ENCODE measurements around the gene TMEM259.
"Not testable (repeated sequence)": the region's sequence is repeated elsewhere in the genome, so short reads cannot be mapped to it uniquely, and the experiment has no call there.

The TMEM259 gene

GRCh38 chr19:1037621-1038064, 16.7 kb upstream of the TMEM259 start:
- no peaks in the 10 kb centered on the region for H3K4me1 ChIP-seq (ENCODE audit: insufficient read depth, low read length)

GRCh38 chr19:1035998-1036621, 15.2 kb upstream of the TMEM259 start:
- no peaks in the 10 kb centered on the region for H3K9me3 ChIP-seq (ENCODE audit: control insufficient read depth, insufficient read depth, low read length)
- H3K9ac ChIP-seq (ENCODE audit: low read depth, low read length): no peak overlapping the region
- peaks cover 17% of the 10 kb centered on the region for H3K36me3 ChIP-seq (ENCODE audit: insufficient read depth, low read length)
- no peaks in the 10 kb centered on the region for H3K4me1 ChIP-seq (ENCODE audit: insufficient read depth, low read length)

More at GRCh38 chr19:1037621-1038064, 16.7 kb upstream of the TMEM259 start:
- no peak overlapping the region for H3K9ac ChIP-seq (ENCODE audit: low read depth, low read length)
- H3K36me3 ChIP-seq (ENCODE audit: insufficient read depth, low read length): peaks cover 10% of the 10 kb centered on the region
- H3K9me3 ChIP-seq (ENCODE audit: control insufficient read depth, insufficient read depth, low read length): no peaks in the 10 kb centered on the region

- no peaks in the 10 kb centered on the region for H3K4me1 ChIP-seq (ENCODE audit: insufficient read depth, low read length)
- H3K9ac ChIP-seq (ENCODE audit: low read depth, low read length): no peak overlapping the region
- H3K36me3 ChIP-seq (ENCODE audit: insufficient read depth, low read length): peaks cover 17% of the 10 kb centered on the region
- H3K9me3 ChIP-seq (ENCODE audit: control insufficient read depth, insufficient read depth, low read length): no peaks in the 10 kb centered on the region
These were observed 11.4 kb upstream of the TMEM259 start for GRCh38 chr19:1032264-1032867.

- Histone ChIP-seq H3K9ac (ENCODE audit: low read depth, low read length) (peak overlapping the region; percentile 98), H3K9me3 (ENCODE audit: control insufficient read depth, insufficient read depth, low read length) (no peaks in the 10 kb centered on the region), H3K4me1 (ENCODE audit: insufficient read depth, low read length) (no peaks in the 10 kb centered on the region), H3K36me3 (ENCODE audit: insufficient read depth, low read length) (peaks cover 10% of the 10 kb centered on the region)
These were observed 7.4 kb upstream of the TMEM259 start for GRCh38 chr19:1028062-1028926.

- H3K9ac ChIP-seq (ENCODE audit: low read depth, low read length): peak overlapping the region; percentile 98; the same call in 1 of the 2 replicates
- no peaks in the 10 kb centered on the region for H3K4me1 ChIP-seq (ENCODE audit: insufficient read depth, low read length)
- H3K9me3 ChIP-seq (ENCODE audit: control insufficient read depth, insufficient read depth, low read length): no peaks in the 10 kb centered on the region
- peaks cover 6% of the 10 kb centered on the region; the same call in 1 of the 2 replicates for H3K36me3 ChIP-seq (ENCODE audit: insufficient read depth, low read length)
These were observed 6.7 kb upstream of the TMEM259 start for GRCh38 chr19:1027650-1028061.

GRCh38 chr19:1026783-1027649, 6.1 kb upstream of the TMEM259 start:
- Histone ChIP-seq H3K9ac (ENCODE audit: low read depth, low read length) (peak overlapping the region; percentile 98), H3K4me1 (ENCODE audit: insufficient read depth, low read length) (no peaks in the 10 kb centered on the region), H3K36me3 (ENCODE audit: insufficient read depth, low read length) (no peaks in the 10 kb centered on the region), H3K9me3 (ENCODE audit: control insufficient read depth, insufficient read depth, low read length) (no peaks in the 10 kb centered on the region)

- Histone ChIP-seq H3K9ac (ENCODE audit: low read depth, low read length) (peak within 1 kb of the TSS; percentile 98), H3K4me1 (ENCODE audit: insufficient read depth, low read length) (no peaks in the 10 kb centered on the region), H3K9me3 (ENCODE audit: control insufficient read depth, insufficient read depth, low read length) (no peaks in the 10 kb centered on the region), H3K36me3 (ENCODE audit: insufficient read depth, low read length) (no peaks in the 10 kb centered on the region)
These were observed 5.2 kb upstream of the TMEM259 start, which contains the start of gene CNN2 for GRCh38 chr19:1025960-1026782. TSS of gene CNN2 (plus strand) at chr19:1026608. CDS start at chr19:1026662, 54 bp downstream.

- not testable (repeated sequence) for H3K9ac ChIP-seq (ENCODE audit: low read depth, low read length); H3K36me3 ChIP-seq (ENCODE audit: insufficient read depth, low read length); H3K9me3 ChIP-seq (ENCODE audit: control insufficient read depth, insufficient read depth, low read length); H3K4me1 ChIP-seq (ENCODE audit: insufficient read depth, low read length)
These were observed 4.2 kb upstream of the TMEM259 start for GRCh38 chr19:1025080-1025479.

GRCh38 chr19:1023883-1024188, 2.9 kb upstream of the TMEM259 start:
- not testable (repeated sequence) for H3K9ac ChIP-seq (ENCODE audit: low read depth, low read length); H3K4me1 ChIP-seq (ENCODE audit: insufficient read depth, low read length); H3K36me3 ChIP-seq (ENCODE audit: insufficient read depth, low read length); H3K9me3 ChIP-seq (ENCODE audit: control insufficient read depth, insufficient read depth, low read length)

GRCh38 chr19:1019980-1020867, 699 bp downstream of the TMEM259 start:
- H3K9me3 ChIP-seq (ENCODE audit: control insufficient read depth, insufficient read depth, low read length): no peaks in the 10 kb centered on the region
- no peaks in the 10 kb centered on the region for H3K36me3 ChIP-seq (ENCODE audit: insufficient read depth, low read length)
- peak overlapping the region; percentile 92 for H3K9ac ChIP-seq (ENCODE audit: low read depth, low read length)
- H3K4me1 ChIP-seq (ENCODE audit: insufficient read depth, low read length): peaks cover 22% of the 10 kb centered on the region

GRCh38 chr19:1019616-1019961, 1.3 kb downstream of the TMEM259 start:
- no peaks in the 10 kb centered on the region for H3K36me3 ChIP-seq (ENCODE audit: insufficient read depth, low read length)
- peak overlapping the region; percentile 92; the same call in 1 of the 2 replicates for H3K9ac ChIP-seq (ENCODE audit: low read depth, low read length)
- no peaks in the 10 kb centered on the region for H3K9me3 ChIP-seq (ENCODE audit: control insufficient read depth, insufficient read depth, low read length)
- H3K4me1 ChIP-seq (ENCODE audit: insufficient read depth, low read length): peaks cover 22% of the 10 kb centered on the region

GRCh38 chr19:1018932-1019615, 1.8 kb downstream of the TMEM259 start:
- H3K4me1 ChIP-seq (ENCODE audit: insufficient read depth, low read length): peaks cover 22% of the 10 kb centered on the region
- no peaks in the 10 kb centered on the region for H3K36me3 ChIP-seq (ENCODE audit: insufficient read depth, low read length)
- H3K9me3 ChIP-seq (ENCODE audit: control insufficient read depth, insufficient read depth, low read length): no peaks in the 10 kb centered on the region
- peak overlapping the region; percentile 92; the same call in 1 of the 2 replicates for H3K9ac ChIP-seq (ENCODE audit: low read depth, low read length)

Data from ES-I3 (cell line).